ENCODE data around the gene RPGRIP1.
"Not testable (repeated sequence)": the region's sequence is repeated elsewhere in the genome, so short reads cannot be mapped to it uniquely, and the experiment has no call there.

The RPGRIP1 gene

GRCh38 chr14:21287168-21287567 lies 7.3 kb downstream of the RPGRIP1 start:
- no peaks in the 10 kb centered on the region for H3K79me2 ChIP-seq (ENCODE audit: insufficient read depth, low read length)
- ATAC-seq (ENCODE audit: insufficient read depth, low read depth) = no peak
- DNase-seq = no peak
- H3K4me1 ChIP-seq (ENCODE audit: insufficient read depth, low read length) = no peaks in the 10 kb centered on the region
- no peaks in the 10 kb centered on the region for H3K27me3 ChIP-seq (ENCODE audit: insufficient read depth, low read length, poor library complexity)
- H2AFZ ChIP-seq (ENCODE audit: low read depth, low read length) = no peak overlapping the region
- TF ChIP-seq EZH2 (IDR thresholded peaks at IDR 0.05; ENCODE audit: borderline replicate concordance, low read depth, low read length, severe bottlenecking) = no peak
- no peak for TF ChIP-seq CTCF (IDR thresholded peaks at IDR 0.05; ENCODE audit: borderline replicate concordance, extremely low read depth, low read length, poor library complexity, severe bottlenecking)
- H3K9ac ChIP-seq (ENCODE audit: low read depth, low read length) = no peak overlapping the region
- no peak overlapping the region for H3K4me3 ChIP-seq (ENCODE audit: low read depth in 1 of 2, low read length in 2 of 2)
- no peaks in the 10 kb centered on the region for H3K36me3 ChIP-seq (ENCODE audit: insufficient read depth, low read length)
- no peak overlapping the region for H3K27ac ChIP-seq (ENCODE audit: low read length)
- H3K9me3 ChIP-seq (ENCODE audit: insufficient read depth, low read length, severe bottlenecking) = no peaks in the 10 kb centered on the region
- H3K4me2 ChIP-seq (ENCODE audit: insufficient read depth, low read length) = no peak overlapping the region
- H4K20me1 ChIP-seq (ENCODE audit: insufficient read depth, low read length) = no peaks in the 10 kb centered on the region

- not testable (repeated sequence) for H4K20me1 ChIP-seq (ENCODE audit: insufficient read depth, low read length); H3K9ac ChIP-seq (ENCODE audit: low read depth, low read length); H2AFZ ChIP-seq (ENCODE audit: low read depth, low read length); H3K79me2 ChIP-seq (ENCODE audit: insufficient read depth, low read length); H3K4me1 ChIP-seq (ENCODE audit: insufficient read depth, low read length); H3K9me3 ChIP-seq (ENCODE audit: insufficient read depth, low read length, severe bottlenecking); ATAC-seq (ENCODE audit: insufficient read depth, low read depth); H3K4me3 ChIP-seq (ENCODE audit: low read depth in 1 of 2, low read length in 2 of 2); DNase-seq; H3K4me2 ChIP-seq (ENCODE audit: insufficient read depth, low read length); H3K27ac ChIP-seq (ENCODE audit: low read length); H3K36me3 ChIP-seq (ENCODE audit: insufficient read depth, low read length); H3K27me3 ChIP-seq (ENCODE audit: insufficient read depth, low read length, poor library complexity)
Observed at GRCh38 chr14:21294026-21294425, 14.1 kb downstream of the RPGRIP1 start.

- no peaks in the 10 kb centered on the region for H3K4me1 ChIP-seq (ENCODE audit: insufficient read depth, low read length)
- H2AFZ ChIP-seq (ENCODE audit: low read depth, low read length) = no peak overlapping the region
- H3K79me2 ChIP-seq (ENCODE audit: insufficient read depth, low read length) = no peaks in the 10 kb centered on the region
- DNase-seq (no peak), ATAC-seq (ENCODE audit: insufficient read depth, low read depth) (no peak)
- H3K4me3 ChIP-seq (ENCODE audit: low read depth in 1 of 2, low read length in 2 of 2) = no peak overlapping the region
- no peaks in the 10 kb centered on the region for H4K20me1 ChIP-seq (ENCODE audit: insufficient read depth, low read length)
- no peak for TF ChIP-seq CTCF (IDR thresholded peaks at IDR 0.05; ENCODE audit: borderline replicate concordance, extremely low read depth, low read length, poor library complexity, severe bottlenecking)
- no peak overlapping the region for H3K4me2 ChIP-seq (ENCODE audit: insufficient read depth, low read length)
- H3K27ac ChIP-seq (ENCODE audit: low read length) = no peak overlapping the region
- H3K36me3 ChIP-seq (ENCODE audit: insufficient read depth, low read length) = no peaks in the 10 kb centered on the region
- no peak overlapping the region for H3K9ac ChIP-seq (ENCODE audit: low read depth, low read length)
- H3K27me3 ChIP-seq (ENCODE audit: insufficient read depth, low read length, poor library complexity) = peaks cover 3% of the 10 kb centered on the region
- H3K9me3 ChIP-seq (ENCODE audit: insufficient read depth, low read length, severe bottlenecking) = no peaks in the 10 kb centered on the region
Observed at GRCh38 chr14:21298358-21298757, 18.5 kb downstream of the RPGRIP1 start.

- Histone ChIP-seq H3K27ac (ENCODE audit: low read length) (no peak overlapping the region), H4K20me1 (ENCODE audit: insufficient read depth, low read length) (no peaks in the 10 kb centered on the region), H3K36me3 (ENCODE audit: insufficient read depth, low read length) (no peaks in the 10 kb centered on the region), H3K9me3 (ENCODE audit: insufficient read depth, low read length, severe bottlenecking) (no peaks in the 10 kb centered on the region), H3K4me3 (ENCODE audit: low read depth in 1 of 2, low read length in 2 of 2) (no peak overlapping the region), H3K4me1 (ENCODE audit: insufficient read depth, low read length) (no peaks in the 10 kb centered on the region), H3K9ac (ENCODE audit: low read depth, low read length) (no peak overlapping the region), H3K4me2 (ENCODE audit: insufficient read depth, low read length) (no peak overlapping the region), H3K79me2 (ENCODE audit: insufficient read depth, low read length) (no peaks in the 10 kb centered on the region), H3K27me3 (ENCODE audit: insufficient read depth, low read length, poor library complexity) (peaks cover 3% of the 10 kb centered on the region), H2AFZ (ENCODE audit: low read depth, low read length) (no peak overlapping the region)
- ATAC-seq (ENCODE audit: insufficient read depth, low read depth) (peak; percentile 50; the same call in 2 of the 3 replicates), DNase-seq (peak; percentile 19)
- TF ChIP-seq CTCF (IDR thresholded peaks at IDR 0.05; ENCODE audit: borderline replicate concordance, extremely low read depth, low read length, poor library complexity, severe bottlenecking) (no peak), EZH2 (IDR thresholded peaks at IDR 0.05; ENCODE audit: borderline replicate concordance, low read depth, low read length, severe bottlenecking) (no peak)
Observed at GRCh38 chr14:21299562-21300130, 19.8 kb downstream of the RPGRIP1 start.

All from DND-41 (cell line).